OCI-LY1 (cell line): ENCODE data around the gene RHBDL3.

Experiments used
- CTCF ChIP-seq: fragments of 200-600 bp; sonication (generic), shearing (Covaris generic); IDR thresholded peaks from 2 replicates; pipeline ENCODE4 v1.5.1; 2017; ENCODE audit warnings: mild to moderate bottlenecking, antibody characterized with exemption, low read length, moderate library complexity, mixed read lengths
- EZH2 ChIP-seq: fragments of 200-600 bp; sonication (generic), shearing (Covaris generic); IDR thresholded peaks from 2 replicates; pipeline ENCODE4 v1.8.0; 2017; ENCODE audit warnings: borderline replicate concordance, mixed run types, mild to moderate bottlenecking, antibody characterized with exemption, low read length, moderate library complexity, mixed read lengths

GRCh38 chr17:32319548-32319905 is 53.9 kb downstream of the RHBDL3 start:
- TF ChIP-seq CTCF (peak; percentile 92), EZH2 (no peak)
